K562 (cell line): ENCODE data around the gene RALB.
A peak's percentile ranks its signal among the peaks of the same experiment; 100 is the strongest.

Source experiments
- ARID4B ChIP-seq: sonication (generic); formaldehyde crosslinking; IDR thresholded peaks from 2 replicates; pipeline ENCODE4 v1.8.0; 2022; ENCODE audit warnings: mild to moderate bottlenecking, missing genetic modification reagents
- EP300 ChIP-seq: IDR thresholded peaks from 2 replicates; pipeline ENCODE4 v1.6.1; 2012; ENCODE audit warnings: low read length, improper control_type of control experiment
- FOS ChIP-seq: IDR thresholded peaks from 3 replicates; pipeline ENCODE4 v1.6.1; 2011; ENCODE audit not compliant: insufficient read length; ENCODE audit errors: extremely low read depth
- IRF2 ChIP-seq: sonication (generic); formaldehyde crosslinking; IDR thresholded peaks from 2 replicates; pipeline ENCODE4 v1.8.1; 2022; ENCODE audit warnings: mild to moderate bottlenecking, missing genetic modification reagents
- JUNB ChIP-seq: fragments of 450-650 bp; formaldehyde crosslinking; conservative IDR thresholded peaks from 2 replicates; pipeline ENCODE4 v1.4.0; 2020; ENCODE audit warnings: mild to moderate bottlenecking
- MYC ChIP-seq, 2 experiments: fragments of 250-450 bp in 1 of 2; sonication (Bioruptor Pico) in 1 of 2; IDR thresholded peaks; 2 replicates each; pipeline versions ENCODE4 v1.5.1 to v1.6.1; 2012 to 2021; ENCODE audit warnings: low read depth in 2 of 2, borderline replicate concordance in 1 of 2, improper control_type of control experiment in 1 of 2, low read length in 1 of 2, mild to moderate bottlenecking in 1 of 2, moderate library complexity in 1 of 2
- MYNN ChIP-seq, 2 experiments: sonication (generic); formaldehyde crosslinking in 1 of 2; IDR thresholded peaks; 2 replicates each; pipeline versions ENCODE4 v1.5.0 to v1.6.1; 2016 to 2020; ENCODE audit warnings: antibody characterized with exemption in 1 of 2, missing genetic modification reagents in 1 of 2
- ZKSCAN1 ChIP-seq: fragments of 150-350 bp; IDR thresholded peaks from 2 replicates; pipeline ENCODE4 v1.6.1; 2016; ENCODE audit warnings: low read depth, low read length

- no peak for TF ChIP-seq IRF2 (CRISPR knock-in tag)
- no peak for TF ChIP-seq JUNB
- TF ChIP-seq EP300 = peak; percentile 94
- no peak for TF ChIP-seq ZKSCAN1
- TF ChIP-seq MYC (IDR thresholded peaks at IDR 0.05; ENCODE audit: low read depth, low read length) = peak; percentile 30; the same call in 1 of the 2 replicates
- no peak for TF ChIP-seq MYC (CRISPR knock-in tag; IDR thresholded peaks at IDR 0.05; ENCODE audit: borderline replicate concordance, low read depth)
- no peak for TF ChIP-seq FOS
- TF ChIP-seq ARID4B (CRISPR knock-in tag) = no peak
- no peak for TF ChIP-seq MYNN (IDR thresholded peaks at IDR 0.05)
- TF ChIP-seq MYNN (CRISPR knock-in tag; IDR thresholded peaks at IDR 0.05) = no peak
Measured at GRCh38 chr2:120251880-120252224, 800 bp upstream of the RALB start.
